Upper lobe of right lung (tissue), 1 donor: Measurements from ENCODE around the gene CPXCR1. TPM values are rescaled to one million over a fixed set of nuclear protein-coding genes. Genes with fewer than 3 reads are reported as not detected.
"Not testable (repeated sequence)": the region's sequence is repeated elsewhere in the genome, so short reads cannot be mapped to it uniquely, and the experiment has no call there.

Experiments used
- ATAC-seq: fragments of 200-7000 bp; cut with Tn5 transposase; one replicate; pipeline ENCODE4 v1.9.1; 2020; ENCODE audit warnings: mild to moderate bottlenecking, moderate library complexity
- DNase-seq: peaks from one replicate; pipeline ENCODE4 v3.0.0-alpha.2; 2020
- H3K27ac ChIP-seq: fragments of 200-600 bp; one replicate; pipeline ENCODE4 v1.8.0; 2022
- H3K27me3 ChIP-seq: fragments of 200-600 bp; one replicate; pipeline ENCODE4 v1.8.0; 2022; ENCODE audit warnings: mild to moderate bottlenecking
- H3K36me3 ChIP-seq: fragments of 200-600 bp; one replicate; pipeline ENCODE4 v1.8.0; 2022
- H3K4me1 ChIP-seq: fragments of 200-600 bp; one replicate; pipeline ENCODE4 v1.8.0; 2022
- H3K4me3 ChIP-seq: fragments of 200-600 bp; one replicate; pipeline ENCODE4 v1.8.0; 2022; ENCODE audit warnings: mild to moderate bottlenecking
- H3K9me3 ChIP-seq: fragments of 200-600 bp; one replicate; pipeline ENCODE4 v1.8.0; 2022
- intact Hi-C: fragments of 100-400 bp; cut with DNase I; formaldehyde crosslinking; loops from one replicate; pipeline ENCODE4 v1.11.0; 2022
- long read RNA-seq: library from polyadenylated mRNA; unstranded; transcript quantifications from one replicate; pipeline ENCODE4 v2.0.0, GENCODE V29; 2021
- total RNA-seq: library from RNA; stranded (reverse); fragmentation: NEBNext Ultra II Directional; extraction: Animal tissue kit (Norgen Biotek cat#: 25700); gene quantifications from one replicate; pipeline ENCODE4 v1.2.1, GENCODE V29; 2021
- TF ChIP-seq, protein P1 (sequence below): fragments of 200-600 bp; IDR thresholded peaks from one replicate; pipeline ENCODE4 v1.8.0; 2022; ENCODE audit warnings: antibody characterized with exemption
- donor health status: DM: no; HTN: yes; CAD: no; lungs with severe emphysema.

The CPXCR1 gene
- total RNA-seq: not detected
- long read RNA-seq: 0 reads

DNA sequence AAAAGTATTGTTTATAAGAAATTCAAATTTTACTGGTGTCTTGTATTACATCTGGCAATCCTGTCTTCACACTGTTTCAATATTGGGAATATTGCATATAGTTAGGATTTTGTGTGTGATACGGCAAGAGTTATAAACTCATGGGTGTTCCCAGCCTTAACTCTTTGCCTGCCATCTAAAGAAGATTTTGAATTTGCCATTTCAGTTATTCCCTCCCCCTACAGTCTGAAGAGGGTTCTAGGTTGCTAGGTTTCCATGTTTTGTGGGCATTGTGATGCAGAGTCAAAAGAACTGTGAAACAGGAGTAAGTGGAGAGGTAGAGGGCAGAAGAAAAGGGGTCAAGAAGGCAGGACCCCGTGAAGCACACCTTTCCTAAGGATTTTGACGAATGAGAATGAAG, at the start of gene CPXCR1:
CPXCR1 (plus strand) TSS at position 301 of the 400 bp plus-strand sequence. CDS start 6,190 bp downstream, outside the sequence.
- Histone ChIP-seq H3K27ac (no peak within 1 kb of the TSS), H3K27me3 (no peaks in the 10 kb centered on the region), H3K4me1 (no peaks in the 10 kb centered on the region), H3K4me3 (no peak within 1 kb of the TSS), H3K36me3 (no peaks in the 10 kb centered on the region), H3K9me3 (no peaks in the 10 kb centered on the region)
- ATAC-seq (no peak), DNase-seq (no peak)
- TF ChIP-seq, protein P1, sequence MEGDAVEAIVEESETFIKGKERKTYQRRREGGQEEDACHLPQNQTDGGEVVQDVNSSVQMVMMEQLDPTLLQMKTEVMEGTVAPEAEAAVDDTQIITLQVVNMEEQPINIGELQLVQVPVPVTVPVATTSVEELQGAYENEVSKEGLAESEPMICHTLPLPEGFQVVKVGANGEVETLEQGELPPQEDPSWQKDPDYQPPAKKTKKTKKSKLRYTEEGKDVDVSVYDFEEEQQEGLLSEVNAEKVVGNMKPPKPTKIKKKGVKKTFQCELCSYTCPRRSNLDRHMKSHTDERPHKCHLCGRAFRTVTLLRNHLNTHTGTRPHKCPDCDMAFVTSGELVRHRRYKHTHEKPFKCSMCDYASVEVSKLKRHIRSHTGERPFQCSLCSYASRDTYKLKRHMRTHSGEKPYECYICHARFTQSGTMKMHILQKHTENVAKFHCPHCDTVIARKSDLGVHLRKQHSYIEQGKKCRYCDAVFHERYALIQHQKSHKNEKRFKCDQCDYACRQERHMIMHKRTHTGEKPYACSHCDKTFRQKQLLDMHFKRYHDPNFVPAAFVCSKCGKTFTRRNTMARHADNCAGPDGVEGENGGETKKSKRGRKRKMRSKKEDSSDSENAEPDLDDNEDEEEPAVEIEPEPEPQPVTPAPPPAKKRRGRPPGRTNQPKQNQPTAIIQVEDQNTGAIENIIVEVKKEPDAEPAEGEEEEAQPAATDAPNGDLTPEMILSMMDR: no peak
- intact Hi-C loops: no loop called here

GRCh38 chrX:88735835-88736234, 11.2 kb upstream of the CPXCR1 start:
- H3K27me3 ChIP-seq: no peaks in the 10 kb centered on the region
- H3K36me3 ChIP-seq: no peaks in the 10 kb centered on the region
- DNase-seq (no peak), ATAC-seq (no peak)
- intact Hi-C loops: no loop called here
- H3K4me1 ChIP-seq: no peaks in the 10 kb centered on the region
- no peaks in the 10 kb centered on the region for H3K9me3 ChIP-seq
- no peak overlapping the region for H3K4me3 ChIP-seq
- TF ChIP-seq, protein P1: no peak
- H3K27ac ChIP-seq: no peak overlapping the region

GRCh38 chrX:88746215-88746614, 810 bp upstream of the CPXCR1 start:
- H3K9me3 ChIP-seq, intact Hi-C loops, H3K4me1 ChIP-seq, H3K27me3 ChIP-seq, ATAC-seq, H3K36me3 ChIP-seq, DNase-seq, H3K4me3 ChIP-seq, H3K27ac ChIP-seq: not testable (repeated sequence)

- H3K27ac ChIP-seq, H3K9me3 ChIP-seq, H3K27me3 ChIP-seq, H3K4me1 ChIP-seq, H3K4me3 ChIP-seq, ATAC-seq, intact Hi-C loops, H3K36me3 ChIP-seq, DNase-seq: not testable (repeated sequence)
These were observed 5.3 kb downstream of the CPXCR1 start for GRCh38 chrX:88752339-88752738.

GRCh38 chrX:88789825-88790224, 42.8 kb downstream of the CPXCR1 start:
- no peak overlapping the region for H3K4me3 ChIP-seq
- DNase-seq (no peak), ATAC-seq (no peak)
- H3K4me1 ChIP-seq: no peaks in the 10 kb centered on the region
- no peaks in the 10 kb centered on the region for H3K9me3 ChIP-seq
- intact Hi-C loops: no loop called here
- no peaks in the 10 kb centered on the region for H3K36me3 ChIP-seq
- H3K27me3 ChIP-seq: no peaks in the 10 kb centered on the region
- TF ChIP-seq, protein P1: no peak
- H3K27ac ChIP-seq: no peak overlapping the region
